OCI-LY3 (cell line): ENCODE data around the gene NAT14.

Experiments
- CTCF ChIP-seq: fragments of 200-600, 300-600 bp; sonication (generic); IDR thresholded peaks from 2 replicates; pipeline ENCODE4 v1.5.1; 2014; ENCODE audit warnings: antibody characterized with exemption, low read length, low read depth
- EZH2phosphoT487 ChIP-seq: fragments of 200-600 bp; shearing (Covaris generic); IDR thresholded peaks from 2 replicates; pipeline ENCODE4 v1.6.1; 2018; ENCODE audit warnings: antibody characterized with exemption, mixed run types, low read depth

- TF ChIP-seq CTCF (peak; percentile 94), EZH2phosphoT487 (no peak)
Measured at GRCh38 chr19:55516878-55517620, 32.1 kb downstream of the NAT14 start.
